ENCODE measurements around the gene AQP12A. TPM values are rescaled to one million over a fixed set of nuclear protein-coding genes. Genes with fewer than 3 reads are reported as not detected.

AQP12A gene
- total RNA-seq, 1 experiment from 2014 or later: not detected

GRCh38 chr2:240727439-240727838, 35.8 kb downstream of the AQP12A start:
- TF ChIP-seq EZH2phosphoT487 (IDR thresholded peaks at IDR 0.05; ENCODE audit: borderline replicate concordance, low read length) (no peak), EZH2 (IDR thresholded peaks at IDR 0.05; ENCODE audit: low read length, unreplicated experiment) (no peak), CTCF (conservative IDR thresholded peaks at IDR 0.05; ENCODE audit: low read depth, low read length) (no peak)
- Histone ChIP-seq H3K36me3 (ENCODE audit: low read depth, low read length) (no peaks in the 10 kb centered on the region), H2AFZ (ENCODE audit: low read length) (no peak overlapping the region), H3K4me2 (ENCODE audit: low read length) (no peak overlapping the region), H3K9ac (ENCODE audit: low read length) (no peak overlapping the region), H3F3A (ENCODE audit: low read length, unreplicated experiment) (no peaks in the 10 kb centered on the region), H4K20me1 (ENCODE audit: low read length) (no peaks in the 10 kb centered on the region), H3K9me3 (ENCODE audit: low read length) (no peaks in the 10 kb centered on the region), H3K27ac (ENCODE audit: low read length) (no peak overlapping the region), H3K4me1 (ENCODE audit: insufficient read depth, low read length) (no peaks in the 10 kb centered on the region), H3K4me3 (ENCODE audit: low read length) (no peak overlapping the region), H3K9me2 (replicated peaks; ENCODE audit: low read length) (no peaks in the 10 kb centered on the region), H3K27me3 (ENCODE audit: low read length) (no peaks in the 10 kb centered on the region), H3K79me2 (ENCODE audit: low read length) (no peaks in the 10 kb centered on the region)
- ATAC-seq (no peak), DNase-seq (no peak)
- intact Hi-C loops (cut with micrococcal nuclease): no loop called here
- CTCF ChIA-PET: no interaction called here
- no TSS peak for BruUV-seq (replicated peaks)
- POLR2A ChIA-PET (ENCODE audit: unreplicated experiment): no interaction called here

GRCh38 chr2:240727913-240728312, 36.2 kb downstream of the AQP12A start:
- no peaks in the 10 kb centered on the region for H3K36me3 ChIP-seq (ENCODE audit: low read depth, low read length)
- H3F3A ChIP-seq (ENCODE audit: low read length, unreplicated experiment): no peaks in the 10 kb centered on the region
- H3K9me3 ChIP-seq (ENCODE audit: low read length): no peaks in the 10 kb centered on the region
- ATAC-seq (no peak), DNase-seq (no peak)
- H2AFZ ChIP-seq (ENCODE audit: low read length): no peak overlapping the region
- H3K4me3 ChIP-seq (ENCODE audit: low read length): no peak overlapping the region
- H3K9me2 ChIP-seq (replicated peaks; ENCODE audit: low read length): no peaks in the 10 kb centered on the region
- TF ChIP-seq EZH2phosphoT487 (IDR thresholded peaks at IDR 0.05; ENCODE audit: borderline replicate concordance, low read length) (no peak), EZH2 (IDR thresholded peaks at IDR 0.05; ENCODE audit: low read length, unreplicated experiment) (no peak), CTCF (conservative IDR thresholded peaks at IDR 0.05; ENCODE audit: low read depth, low read length) (no peak)
- BruUV-seq (replicated peaks): no TSS peak
- CTCF ChIA-PET: no interaction called here
- intact Hi-C loops (cut with micrococcal nuclease): no loop called here
- POLR2A ChIA-PET (ENCODE audit: unreplicated experiment): no interaction called here
- H3K4me1 ChIP-seq (ENCODE audit: insufficient read depth, low read length): no peaks in the 10 kb centered on the region
- H4K20me1 ChIP-seq (ENCODE audit: low read length): no peaks in the 10 kb centered on the region
- no peaks in the 10 kb centered on the region for H3K79me2 ChIP-seq (ENCODE audit: low read length)
- H3K27me3 ChIP-seq (ENCODE audit: low read length): no peaks in the 10 kb centered on the region
- H3K4me2 ChIP-seq (ENCODE audit: low read length): no peak overlapping the region
- no peak overlapping the region for H3K9ac ChIP-seq (ENCODE audit: low read length)
- no peak overlapping the region for H3K27ac ChIP-seq (ENCODE audit: low read length)

- POLR2A ChIA-PET (ENCODE audit: unreplicated experiment): no interaction called here
- H3K27ac ChIP-seq (ENCODE audit: low read length): no peak overlapping the region
- no peaks in the 10 kb centered on the region for H3K9me3 ChIP-seq (ENCODE audit: low read length)
- no peaks in the 10 kb centered on the region for H3F3A ChIP-seq (ENCODE audit: low read length, unreplicated experiment)
- H3K27me3 ChIP-seq (ENCODE audit: low read length): no peaks in the 10 kb centered on the region
- DNase-seq (no peak), ATAC-seq (no peak)
- no peak overlapping the region for H3K4me3 ChIP-seq (ENCODE audit: low read length)
- intact Hi-C loops (cut with micrococcal nuclease): no loop called here
- no peak overlapping the region for H3K9ac ChIP-seq (ENCODE audit: low read length)
- H3K9me2 ChIP-seq (replicated peaks; ENCODE audit: low read length): no peaks in the 10 kb centered on the region
- no peaks in the 10 kb centered on the region for H3K4me1 ChIP-seq (ENCODE audit: insufficient read depth, low read length)
- CTCF ChIA-PET: no interaction called here
- no TSS peak for BruUV-seq (replicated peaks)
- no peaks in the 10 kb centered on the region for H3K79me2 ChIP-seq (ENCODE audit: low read length)
- no peak overlapping the region for H2AFZ ChIP-seq (ENCODE audit: low read length)
- no peak overlapping the region for H3K4me2 ChIP-seq (ENCODE audit: low read length)
- H3K36me3 ChIP-seq (ENCODE audit: low read depth, low read length): no peaks in the 10 kb centered on the region
- no peaks in the 10 kb centered on the region for H4K20me1 ChIP-seq (ENCODE audit: low read length)
- TF ChIP-seq EZH2phosphoT487 (IDR thresholded peaks at IDR 0.05; ENCODE audit: borderline replicate concordance, low read length) (no peak), EZH2 (IDR thresholded peaks at IDR 0.05; ENCODE audit: low read length, unreplicated experiment) (no peak), CTCF (conservative IDR thresholded peaks at IDR 0.05; ENCODE audit: low read depth, low read length) (no peak)
Measured at GRCh38 chr2:240728361-240728760, 36.7 kb downstream of the AQP12A start.
